Spleen (tissue), 7 donors: ENCODE data around the gene CFAP74.
"Not testable (repeated sequence)": the region's sequence is repeated elsewhere in the genome, so short reads cannot be mapped to it uniquely, and the experiment has no call there.

Experiments
- CTCF ChIP-seq, 11 experiments: fragments of 200-600 bp in 7 of 11; fragments of 450-650 bp in 4 of 11; sonication (generic) in 4 of 11; IDR thresholded peaks in 8 of 11; conservative IDR thresholded peaks in 3 of 11; 1 replicate in 7 of 11; 2 replicates in 4 of 11; pipeline versions ENCODE4 v1.4.0 to v1.8.0; 2016 to 2021; ENCODE audit warnings: antibody characterized with exemption in 11 of 11, inconsistent platforms in 4 of 11, mild to moderate bottlenecking in 1 of 11
- POLR2AphosphoS5 ChIP-seq, 3 donors: sonication (generic); formaldehyde crosslinking; IDR thresholded peaks; one replicate each; pipeline ENCODE4 v1.5.1; 2017; ENCODE audit warnings: antibody characterized with exemption in 3 of 3
- donor health status: DM: no; HTN: no; CAD: no; lungs with moderate emphysema.
- donor health status: DM: no; HTN: no; CAD: no.
- donor health status: DM: no; HTN: no; CAD: no.

- not testable (repeated sequence) for TF ChIP-seq CTCF (IDR thresholded peaks at IDR 0.05 in 8 of 11, conservative IDR thresholded peaks at IDR 0.05 in 3 of 11); POLR2AphosphoS5 (IDR thresholded peaks at IDR 0.05)
These were observed 68.7 kb downstream of the CFAP74 start for GRCh38 chr1:1934848-1935247.
